NCI-H345 treated with DMSO at 0.1 percent for 48 hours (cell line): ENCODE results near the gene KIR2DL3.
"Not testable (repeated sequence)": the region's sequence is repeated elsewhere in the genome, so short reads cannot be mapped to it uniquely, and the experiment has no call there.

ENCODE experiments used
- DNase-seq: peaks from one replicate; lab custom pipeline; 2025; ENCODE audit not compliant: unreplicated experiment; lab: John Stamatoyannopoulos, UW

Gene KIR2DL3

DNA sequence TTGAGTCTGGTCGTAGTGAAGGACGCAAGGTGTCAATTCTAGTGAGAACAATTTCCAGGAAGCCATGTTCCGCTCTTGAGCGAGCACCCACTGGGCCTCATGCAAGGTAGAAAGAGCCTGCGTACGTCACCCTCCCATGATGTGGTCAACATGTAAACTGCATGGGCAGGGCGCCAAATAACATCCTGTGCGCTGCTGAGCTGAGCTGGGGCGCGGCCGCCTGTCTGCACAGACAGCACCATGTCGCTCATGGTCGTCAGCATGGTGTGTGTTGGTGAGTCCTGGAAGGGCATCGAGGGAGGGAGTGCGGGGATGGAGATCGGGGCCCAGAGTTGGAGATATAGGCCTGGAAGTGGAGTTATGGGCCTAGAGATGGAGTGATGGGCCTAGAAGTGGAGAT, at the start of gene KIR2DL3:
TSS of gene KIR2DL3 (plus strand) at position 208 of the 400 bp plus-strand sequence. CDS start at position 241, 33 bp downstream.
- DNase-seq = not testable (repeated sequence)

DNA sequence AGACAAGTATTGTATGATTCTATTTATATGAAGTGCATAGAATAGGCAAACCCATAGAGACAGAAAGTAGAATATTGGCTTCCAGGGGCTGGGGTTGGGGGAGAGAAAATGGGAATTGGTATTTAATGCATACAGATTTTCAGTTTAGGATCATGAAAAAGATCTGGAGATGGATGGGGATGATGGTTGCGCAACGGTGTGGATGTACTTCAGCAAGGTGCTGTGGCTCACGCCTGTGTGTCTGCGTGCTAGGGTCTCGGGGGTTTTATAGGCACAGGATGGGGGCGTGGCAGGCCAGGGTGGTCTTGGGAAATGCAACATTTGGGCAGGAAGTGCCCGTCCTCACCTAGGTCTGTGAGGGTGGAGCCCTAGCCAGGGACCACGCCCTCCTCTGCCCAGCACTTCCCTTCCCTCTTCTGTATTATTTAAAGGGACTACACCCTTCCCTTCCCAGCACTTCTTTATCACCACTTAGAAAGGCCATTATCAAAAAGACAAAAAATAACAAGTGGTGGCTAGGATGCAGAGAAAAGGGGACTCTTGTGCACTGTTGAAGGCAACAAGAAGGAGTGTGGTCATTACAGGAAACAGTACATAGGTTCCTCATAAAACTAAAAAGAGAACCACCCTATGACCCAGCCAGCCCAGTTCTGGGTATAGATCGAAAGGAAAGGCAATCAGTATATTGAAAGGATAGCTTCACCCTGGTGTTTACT, 46.6 kb upstream of the KIR2DL3 start:
- no peak for DNase-seq

DNA sequence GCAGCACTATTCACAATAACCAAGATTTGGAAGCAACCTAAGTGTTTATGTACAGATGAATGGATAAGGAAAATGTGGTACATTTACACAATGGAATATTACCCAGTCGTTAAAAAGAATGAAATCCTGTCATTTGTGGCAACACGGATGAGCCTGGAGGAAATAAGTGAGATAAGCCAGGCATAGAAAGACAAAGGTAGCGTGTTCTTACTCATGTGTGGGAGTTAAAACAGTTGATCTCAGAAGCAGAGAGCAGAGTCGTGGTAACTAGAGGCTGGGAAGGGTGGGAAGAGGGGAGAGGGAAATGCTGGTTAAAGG, 46.1 kb upstream of the KIR2DL3 start:
- DNase-seq = no peak

DNA sequence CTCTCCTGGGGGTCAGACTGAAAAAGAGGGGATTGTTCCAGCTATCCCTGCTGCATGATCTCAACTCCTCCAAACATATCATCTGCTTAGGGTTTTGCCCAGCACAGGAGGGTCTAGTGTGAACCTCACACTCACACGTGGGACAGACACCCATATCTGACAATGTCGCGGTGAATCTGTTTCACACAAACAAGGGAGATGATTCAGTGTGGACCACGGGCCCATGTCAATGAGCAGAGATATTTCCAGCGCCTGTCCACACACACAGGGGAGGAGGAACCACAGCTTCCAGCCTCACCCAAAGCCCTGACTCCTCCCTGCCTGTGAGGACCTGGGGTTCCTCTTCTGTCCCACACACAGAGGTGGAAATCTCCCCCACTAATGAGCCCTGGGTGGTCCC, 43.7 kb upstream of the KIR2DL3 start:
- no peak for DNase-seq

DNA sequence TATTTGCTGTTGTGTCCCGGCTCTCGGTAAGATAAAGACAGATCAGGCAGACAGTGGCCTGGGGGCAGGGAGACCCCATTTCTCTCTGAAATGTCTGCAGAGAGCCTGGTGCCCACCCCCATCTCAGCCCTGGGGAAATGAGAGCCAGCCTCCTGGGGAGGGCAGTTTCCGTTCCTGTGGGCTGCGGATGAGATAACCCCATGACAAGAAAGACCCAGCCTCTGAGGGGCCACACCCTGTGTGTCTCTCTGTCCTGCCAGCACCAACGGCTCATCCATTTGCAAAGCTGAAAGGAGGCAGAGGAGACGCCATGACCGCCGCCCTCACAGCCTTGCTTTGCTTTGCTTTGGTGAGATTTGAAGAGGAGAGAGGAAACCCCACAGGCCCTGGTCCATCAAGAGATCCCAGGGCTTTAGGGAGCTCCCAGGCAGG, 42.2 kb upstream of the KIR2DL3 start:
- no peak for DNase-seq

DNA sequence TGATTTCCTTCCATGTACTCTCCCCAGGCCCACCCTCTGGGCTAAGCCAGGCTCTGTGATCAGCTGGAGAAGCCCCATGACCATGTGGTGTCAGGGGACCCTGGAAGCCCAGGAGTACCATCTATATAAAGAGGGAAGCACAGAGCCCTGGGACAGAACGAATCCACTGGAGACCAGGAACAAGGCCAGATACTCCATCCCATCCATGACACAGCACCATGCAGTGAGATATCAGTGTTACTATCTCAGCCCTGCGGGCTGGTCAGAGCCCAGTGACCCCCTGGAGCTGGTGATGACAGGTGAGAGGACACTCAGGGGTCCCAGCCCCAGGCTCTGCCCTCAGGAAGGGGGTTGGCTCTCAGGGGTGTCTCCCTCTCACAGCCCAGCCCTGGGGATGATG, 41.5 kb upstream of the KIR2DL3 start:
- no peak for DNase-seq

DNA sequence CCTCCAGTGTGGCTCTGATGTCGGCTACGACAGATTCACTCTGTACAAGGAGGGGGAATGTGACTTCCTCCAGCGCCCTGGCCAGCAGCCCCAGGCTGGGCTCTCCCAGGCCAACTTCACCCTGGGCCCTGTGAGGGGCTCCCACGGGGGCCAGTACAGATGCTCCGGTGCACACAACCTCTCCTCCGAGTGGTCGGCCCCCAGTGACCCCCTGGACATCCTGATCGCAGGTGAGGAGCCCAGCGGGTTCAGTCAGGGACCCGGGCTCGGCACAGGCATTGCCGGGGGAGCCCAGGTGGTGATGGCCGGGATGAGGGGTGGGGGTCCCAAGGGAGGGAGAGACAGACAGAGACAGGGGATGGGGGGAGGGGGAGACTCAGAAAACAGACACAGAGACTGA, 40.6 kb upstream of the KIR2DL3 start:
- not testable (repeated sequence) for DNase-seq

DNA sequence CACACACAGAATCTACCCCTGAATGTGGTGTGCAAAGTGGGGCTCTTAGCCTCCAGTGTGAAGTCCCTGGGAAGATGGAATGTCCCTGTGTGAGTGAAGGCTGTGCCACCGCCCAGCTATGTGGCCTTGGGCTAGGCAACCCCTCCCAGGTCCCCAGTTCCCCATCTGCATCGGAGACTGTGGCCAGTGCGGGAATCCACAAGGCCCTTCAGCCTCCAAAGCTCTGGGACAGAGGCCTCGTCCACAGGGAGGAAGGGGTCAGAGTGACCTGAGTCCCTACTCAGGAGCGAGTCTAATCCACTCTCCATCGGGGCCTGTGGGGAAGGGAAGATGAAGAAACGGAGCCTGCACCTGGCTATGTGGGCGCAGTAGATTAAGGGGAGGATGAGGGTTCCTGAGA, 33.4 kb upstream of the KIR2DL3 start:
- DNase-seq = no peak

DNA sequence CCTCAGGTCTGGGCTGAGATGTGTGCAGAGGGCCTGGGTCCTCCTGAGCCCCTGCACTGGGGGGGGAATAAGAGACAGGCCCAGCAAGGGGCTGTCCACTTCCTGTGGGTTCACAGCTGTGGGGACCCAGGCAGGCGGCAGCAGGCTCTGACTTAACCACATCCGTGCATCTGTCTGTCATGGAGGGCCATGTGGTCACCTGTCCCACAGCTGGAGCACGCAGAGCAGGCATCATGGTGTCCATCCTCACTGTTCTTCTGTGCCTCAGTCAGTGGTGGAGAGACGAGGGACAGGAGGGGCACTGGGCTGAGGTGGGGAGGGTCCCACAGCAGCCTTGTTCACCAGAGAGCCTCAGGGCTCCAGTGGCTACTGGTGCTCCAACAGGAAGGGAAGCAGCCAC, 30.4 kb upstream of the KIR2DL3 start:
- DNase-seq = no peak

DNA sequence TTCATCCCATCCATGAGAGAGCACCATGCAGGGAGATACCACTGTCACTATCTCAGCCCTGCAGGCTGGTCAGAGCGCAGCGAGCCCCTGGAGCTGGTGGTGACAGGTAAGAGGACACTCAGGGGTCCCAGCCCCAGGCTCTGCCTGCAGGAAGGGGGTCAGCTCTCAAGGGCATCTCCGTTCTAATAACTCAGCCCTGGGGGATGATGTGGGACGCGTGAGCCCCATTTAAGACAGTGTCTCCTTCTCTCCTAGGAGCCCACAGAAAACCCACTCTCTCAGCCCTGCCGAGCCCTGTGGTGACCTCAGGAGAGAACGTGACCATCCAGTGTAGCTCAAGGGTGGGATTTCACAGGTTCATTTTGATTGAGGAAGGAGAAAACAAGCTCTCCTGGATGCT, 29.5 kb upstream of the KIR2DL3 start:
- peak; percentile 100 for DNase-seq

DNA sequence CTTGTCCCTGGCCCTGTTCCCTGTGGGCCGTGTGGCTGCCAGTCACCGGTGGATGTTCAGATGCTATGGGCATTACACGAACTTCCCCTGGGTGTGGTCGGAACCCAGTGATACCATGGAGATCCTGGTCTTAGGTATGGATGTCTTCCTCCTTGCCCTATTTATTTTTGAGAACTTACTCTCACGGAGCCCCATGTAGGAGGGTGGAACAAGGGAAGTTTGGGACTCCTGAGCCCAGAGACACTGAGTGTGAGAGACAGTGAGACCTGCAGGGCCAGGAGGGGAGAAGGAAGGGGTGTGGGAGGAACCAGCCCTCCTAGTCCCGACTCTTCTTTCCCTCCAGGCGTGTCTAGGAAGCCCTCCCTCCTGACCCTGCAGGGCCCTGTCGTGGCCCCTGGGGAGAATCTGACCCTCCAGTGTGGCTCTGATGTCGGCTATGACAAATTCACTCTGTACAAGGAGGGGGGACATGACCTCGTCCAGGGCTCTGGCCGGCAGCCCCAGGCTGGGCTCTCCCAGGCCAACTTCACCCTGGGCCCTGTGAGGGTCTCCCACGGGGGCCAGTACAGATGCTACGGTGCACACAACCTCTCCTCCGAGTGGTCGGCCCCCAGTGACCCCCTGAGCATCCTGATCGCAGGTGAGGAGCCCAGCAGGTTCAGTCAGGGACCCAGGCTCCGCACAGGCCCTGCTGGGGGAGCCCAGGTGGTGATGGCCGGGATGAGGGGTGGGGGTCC, 28.9 kb upstream of the KIR2DL3 start:
- no peak for DNase-seq

DNA sequence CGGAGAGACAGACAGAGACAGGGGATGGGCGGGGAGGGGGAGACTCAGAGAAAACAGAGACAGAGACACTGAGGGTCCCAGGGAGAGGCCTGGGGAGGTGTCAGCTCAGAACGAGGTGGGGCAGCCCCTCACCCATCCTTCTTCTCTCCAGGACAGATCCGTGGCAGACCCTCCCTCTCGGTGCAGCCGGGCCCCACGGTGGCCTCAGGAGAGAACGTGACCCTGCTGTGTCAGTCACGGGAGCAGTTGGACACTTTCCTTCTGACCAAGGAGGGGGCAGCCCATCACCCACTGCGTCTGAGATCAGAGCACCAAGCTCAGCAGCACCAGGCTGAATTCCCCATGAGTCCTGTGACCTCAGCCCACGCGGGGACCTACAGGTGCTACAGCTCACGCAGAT, 28.4 kb upstream of the KIR2DL3 start:
- DNase-seq = not testable (repeated sequence)

DNA sequence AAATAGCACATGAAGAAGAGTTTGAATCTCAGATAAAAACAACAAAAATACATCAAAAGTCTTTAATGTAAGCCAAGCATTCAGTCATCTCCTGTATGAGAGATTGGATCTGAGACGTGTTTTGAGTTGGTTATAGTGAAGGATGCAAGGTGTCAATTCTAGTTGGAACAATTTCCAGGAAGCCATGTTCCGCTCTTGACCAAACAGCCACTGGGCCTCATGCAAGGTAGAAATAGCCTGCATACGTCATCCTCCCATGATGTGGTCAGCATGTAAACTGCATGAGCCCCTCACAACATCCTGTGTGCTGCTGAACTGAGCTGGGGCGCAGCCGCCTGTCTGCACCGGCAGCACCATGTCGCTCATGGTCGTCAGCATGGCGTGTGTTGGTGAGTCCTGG, 14.2 kb upstream of the KIR2DL3 start, which contains the start of gene KIR3DL3:
TSS of gene KIR3DL3 (plus strand) at position 301 of the 400 bp plus-strand sequence. CDS start at position 356, 55 bp downstream.
- DNase-seq = no peak

DNA sequence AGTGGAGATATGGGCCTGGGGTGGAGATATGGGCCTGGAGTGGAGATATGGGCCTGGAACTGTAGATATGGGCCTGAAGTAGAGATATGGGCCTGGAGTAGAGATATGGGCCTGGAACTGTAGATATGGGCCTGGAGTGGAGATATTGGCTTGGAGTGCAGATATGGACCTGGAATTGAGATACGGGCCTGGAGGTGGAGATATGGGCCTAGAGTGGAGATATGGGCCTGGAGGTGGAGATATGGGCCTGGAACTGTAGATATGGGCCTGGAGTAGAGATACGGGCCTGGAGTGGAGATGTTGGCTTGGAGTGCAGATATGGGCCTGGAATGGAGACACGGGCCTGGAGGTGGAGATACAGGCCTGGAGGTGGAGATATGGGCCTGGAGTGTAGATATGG, 13.7 kb upstream of the KIR2DL3 start:
- DNase-seq = no peak

DNA sequence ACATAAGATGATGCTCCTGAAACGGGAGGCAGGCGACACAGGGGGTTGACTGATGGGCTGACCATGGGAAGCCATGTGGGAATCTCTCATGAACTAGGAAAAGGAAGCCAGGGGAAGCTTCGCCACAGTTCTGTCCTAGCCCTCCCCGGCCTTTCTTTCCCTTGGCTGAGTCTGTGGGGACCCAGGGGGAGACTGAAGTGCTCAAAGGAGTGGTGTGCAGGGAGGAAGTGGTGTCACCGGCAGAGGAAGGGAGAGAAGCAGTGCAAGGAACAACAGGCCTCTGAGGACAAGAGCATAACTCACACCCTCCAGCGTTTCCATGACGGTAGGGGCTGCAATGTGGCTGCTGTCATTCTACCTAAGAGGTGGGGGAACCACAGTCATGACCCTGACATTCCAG, 13.0 kb upstream of the KIR2DL3 start:
- no peak for DNase-seq

DNA sequence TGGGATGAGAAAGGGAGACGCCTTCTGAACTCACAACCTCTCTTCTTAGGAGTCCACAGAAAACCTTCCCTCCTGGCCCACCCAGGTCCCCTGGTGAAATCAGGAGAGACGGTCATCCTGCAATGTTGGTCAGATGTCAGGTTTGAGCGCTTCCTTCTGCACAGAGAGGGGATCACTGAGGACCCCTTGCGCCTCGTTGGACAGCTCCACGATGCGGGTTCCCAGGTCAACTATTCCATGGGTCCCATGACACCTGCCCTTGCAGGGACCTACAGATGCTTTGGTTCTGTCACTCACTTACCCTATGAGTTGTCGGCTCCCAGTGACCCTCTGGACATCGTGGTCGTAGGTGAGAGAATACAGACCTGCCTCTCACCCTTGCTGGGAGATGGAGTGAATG, 10.8 kb upstream of the KIR2DL3 start:
- DNase-seq = no peak

DNA sequence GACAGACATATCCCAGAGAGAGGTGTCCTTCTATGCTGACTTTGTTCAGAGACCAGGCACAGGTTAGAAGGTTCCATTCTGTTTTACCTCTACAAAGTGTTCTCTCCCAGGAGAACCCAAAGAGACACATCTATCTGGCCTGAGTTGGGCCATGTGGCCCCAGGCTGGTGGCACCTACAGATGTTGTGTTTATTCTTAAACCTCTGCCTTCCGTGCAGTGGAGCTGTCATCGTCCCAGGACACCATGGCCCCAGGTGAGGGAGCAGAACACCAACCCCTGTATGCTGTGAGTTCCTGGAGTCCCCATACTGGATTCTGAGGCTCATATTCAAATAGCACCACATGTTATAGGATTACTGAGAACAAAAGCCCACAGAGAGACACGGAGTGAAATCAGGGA, 10.1 kb upstream of the KIR2DL3 start:
- no peak for DNase-seq

DNA sequence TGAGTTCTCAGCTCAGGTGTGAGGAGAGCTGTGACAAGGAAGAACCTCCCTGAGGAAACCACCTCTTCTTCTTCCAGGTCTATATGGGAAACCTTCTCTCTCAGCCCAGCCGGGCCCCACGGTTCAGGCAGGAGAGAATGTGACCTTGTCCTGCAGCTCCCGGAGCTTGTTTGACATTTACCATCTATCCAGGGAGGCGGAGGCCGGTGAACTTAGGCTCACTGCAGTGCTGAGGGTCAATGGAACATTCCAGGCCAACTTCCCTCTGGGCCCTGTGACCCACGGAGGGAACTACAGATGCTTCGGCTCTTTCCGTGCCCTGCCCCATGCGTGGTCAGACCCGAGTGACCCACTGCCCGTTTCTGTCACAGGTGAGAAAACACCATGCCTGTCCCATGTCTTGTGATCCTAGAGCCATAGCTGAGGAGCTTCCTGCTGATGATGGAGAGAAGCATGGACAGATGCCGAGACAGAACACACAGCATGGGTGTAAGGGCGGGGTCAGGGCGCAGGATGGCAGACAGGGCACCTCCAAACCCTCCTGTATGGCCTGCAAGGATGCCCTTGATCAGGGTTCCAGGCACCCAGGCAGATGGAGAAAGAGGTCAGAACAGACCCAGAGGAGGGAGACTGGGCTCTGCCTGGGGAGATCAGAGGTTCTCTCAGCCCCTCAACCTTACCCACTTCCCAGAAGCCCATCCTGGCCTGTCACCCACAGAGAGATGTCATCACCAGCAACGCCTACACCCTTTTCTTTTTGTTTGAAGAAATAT, 8.7 kb upstream of the KIR2DL3 start:
- DNase-seq = no peak

DNA sequence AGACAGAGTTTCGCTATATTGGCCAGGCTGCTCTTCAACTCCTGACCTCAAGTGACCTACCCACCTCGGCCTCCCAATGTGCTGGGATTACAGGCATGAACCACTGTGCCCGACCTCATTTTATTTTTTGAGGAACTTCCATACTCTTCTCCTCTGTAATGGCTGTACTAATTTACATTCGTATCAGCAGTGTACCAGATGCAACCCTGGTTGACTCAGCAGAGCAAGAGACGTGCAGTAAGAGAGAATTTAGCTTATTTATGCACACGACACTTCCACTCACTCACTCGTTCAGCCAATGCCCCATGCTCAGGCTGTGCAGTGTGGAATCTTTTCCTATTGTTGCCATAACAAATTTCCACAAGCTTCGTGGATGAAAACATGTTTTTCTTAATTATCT, 7.1 kb upstream of the KIR2DL3 start:
- no peak for DNase-seq

DNA sequence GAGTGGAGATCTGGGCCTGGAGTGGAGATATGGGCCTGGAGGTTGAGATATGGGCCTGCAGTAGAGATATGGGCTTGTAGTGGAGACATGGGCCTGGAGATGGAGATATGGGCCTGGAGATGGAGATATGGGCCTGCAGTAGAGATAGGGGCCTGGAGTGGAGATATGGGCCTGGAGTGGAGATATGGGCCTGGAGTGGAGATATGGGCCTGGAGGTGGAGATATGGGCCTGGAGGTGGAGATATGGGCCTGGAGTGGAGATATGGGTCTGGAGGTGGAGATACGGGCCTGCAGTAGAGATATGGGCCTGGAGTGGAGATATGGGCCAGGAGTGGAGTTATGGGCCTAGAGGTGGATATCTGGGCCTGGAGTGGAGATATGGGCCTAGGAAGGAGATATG, 402 bp downstream of the KIR2DL3 start:
- no peak for DNase-seq

DNA sequence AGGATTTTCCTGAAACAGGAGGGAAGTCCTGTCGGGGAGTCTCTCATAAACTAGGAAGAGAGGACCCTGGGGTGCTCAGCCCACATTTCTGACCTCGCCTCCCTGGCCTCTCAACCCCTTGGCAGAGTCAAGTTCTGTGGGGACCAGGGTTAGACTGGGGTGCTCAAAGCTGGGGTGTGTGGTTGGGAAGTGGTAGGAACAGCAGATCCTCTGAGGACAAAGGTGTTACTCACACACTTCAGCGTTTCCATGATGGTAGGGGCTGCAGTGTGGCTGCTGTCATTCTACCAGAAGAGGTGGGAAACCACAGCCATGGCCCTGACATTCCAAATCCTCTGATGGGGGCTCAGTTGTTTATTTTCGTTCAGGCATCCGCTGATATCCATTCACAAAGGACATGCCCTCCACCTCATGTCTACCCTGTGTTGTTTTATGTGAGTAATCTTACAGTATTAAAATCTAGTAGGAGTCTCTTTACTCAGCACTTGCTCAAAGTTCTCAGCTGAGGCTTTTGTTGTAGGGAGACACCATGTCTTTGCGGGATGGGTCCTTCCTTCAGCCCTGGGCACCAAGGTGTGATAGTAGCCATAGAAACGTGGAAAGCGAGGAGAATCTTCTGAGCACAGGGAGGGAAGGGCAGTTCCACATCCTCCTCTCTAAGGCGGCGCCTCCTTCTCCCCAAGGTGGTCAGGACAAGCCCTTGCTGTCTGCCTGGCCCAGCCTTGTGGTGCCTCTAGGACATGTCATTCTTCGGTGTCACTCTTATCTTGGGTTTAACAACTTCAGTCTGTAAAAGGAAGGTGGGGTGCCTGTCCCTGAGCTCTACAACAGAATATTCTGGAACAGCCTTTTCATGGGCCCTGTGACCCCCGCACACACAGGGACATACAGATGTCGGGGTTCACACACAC, 1.5 kb downstream of the KIR2DL3 start:
- DNase-seq = no peak
